Mesenchymal stem cell (in vitro differentiated cells and primary cell): ENCODE measurements around the gene HCN1.
A peak's percentile ranks its signal among the peaks of the same experiment; 100 is the strongest.

Experiments used
- DNase-seq: peaks from one replicate; pipeline ENCODE4 v3.0.0-alpha.2; 2013
- H2AFZ ChIP-seq: one replicate; pipeline ENCODE4 v1.6.1; 2013; ENCODE audit warnings: low read depth, mild to moderate bottlenecking, control low read depth, inconsistent platforms, low read length, moderate library complexity
- H2AK5ac ChIP-seq: 2 replicates; pipeline ENCODE4 v1.6.1; 2013; ENCODE audit warnings: low read length, moderate library complexity, mild to moderate bottlenecking, inconsistent platforms; ENCODE audit not compliant: severe bottlenecking
- H2BK120ac ChIP-seq: one replicate; pipeline ENCODE4 v1.6.1; 2013; ENCODE audit warnings: low read depth, mild to moderate bottlenecking, inconsistent platforms, low read length, moderate library complexity
- H2BK12ac ChIP-seq, 2 experiments: one replicate each; pipeline ENCODE4 v1.6.1; 2013; ENCODE audit warnings: inconsistent platforms in 2 of 2, low read length in 2 of 2, mild to moderate bottlenecking in 2 of 2, moderate library complexity in 2 of 2, control low read depth in 1 of 2
- H2BK15ac ChIP-seq: one replicate; pipeline ENCODE4 v1.6.1; 2013; ENCODE audit warnings: mild to moderate bottlenecking, low read depth, inconsistent platforms; ENCODE audit not compliant: poor library complexity, severe bottlenecking
- H2BK5ac ChIP-seq: 2 replicates; pipeline ENCODE4 v1.6.1; 2013; ENCODE audit warnings: low read depth, mild to moderate bottlenecking, low read length, control low read depth, inconsistent platforms; ENCODE audit not compliant: poor library complexity, severe bottlenecking
- H3K14ac ChIP-seq, 2 experiments: one replicate each; pipeline ENCODE4 v1.6.1; 2013; ENCODE audit warnings: inconsistent platforms in 2 of 2, low read length in 2 of 2, control low read depth in 1 of 2, mild to moderate bottlenecking in 1 of 2, moderate library complexity in 1 of 2
- H3K18ac ChIP-seq, 2 experiments: one replicate each; pipeline ENCODE4 v1.6.1; 2013; ENCODE audit warnings: inconsistent platforms in 2 of 2, low read length in 2 of 2, control low read depth in 1 of 2, low read depth in 1 of 2, mild to moderate bottlenecking in 1 of 2
- H3K23ac ChIP-seq, 2 experiments: one replicate each; pipeline ENCODE4 v1.6.1; 2013; ENCODE audit warnings: inconsistent platforms in 2 of 2, low read length in 2 of 2, mild to moderate bottlenecking in 2 of 2, moderate library complexity in 2 of 2, control low read depth in 1 of 2
- H3K27ac ChIP-seq: 2 replicates; pipeline ENCODE4 v1.5.1; 2013; ENCODE audit warnings: mild to moderate bottlenecking, moderate library complexity, low read length, control low read depth, inconsistent platforms; ENCODE audit not compliant: poor library complexity, severe bottlenecking
- H3K27me3 ChIP-seq, 2 experiments: 2 replicates each; pipeline versions ENCODE4 v1.6.1 to v1.7.0; 2013; ENCODE audit warnings: low read length in 2 of 2, mild to moderate bottlenecking in 2 of 2, moderate library complexity in 2 of 2, control low read depth in 1 of 2, inconsistent platforms in 1 of 2; ENCODE audit not compliant: control insufficient read depth in 1 of 2, insufficient read depth in 1 of 2
- H3K36me3 ChIP-seq, 2 experiments: 2 replicates each; pipeline versions ENCODE4 v1.6.1 to v1.7.0; 2013; ENCODE audit warnings: low read length in 2 of 2, control low read depth in 1 of 2, inconsistent platforms in 1 of 2, low read depth in 1 of 2, mild to moderate bottlenecking in 1 of 2; ENCODE audit not compliant: insufficient read depth in 2 of 2, control insufficient read depth in 1 of 2
- H3K4ac ChIP-seq, 2 experiments: one replicate each; pipeline ENCODE4 v1.6.1; 2013; ENCODE audit warnings: inconsistent platforms in 2 of 2, low read length in 2 of 2, mild to moderate bottlenecking in 2 of 2, moderate library complexity in 2 of 2, control low read depth in 1 of 2, low read depth in 1 of 2
- H3K4me1 ChIP-seq: 2 replicates; pipeline ENCODE4 v1.6.1; 2013; ENCODE audit warnings: low read depth, low read length, control low read depth; ENCODE audit not compliant: control insufficient read depth, insufficient read depth
- H3K4me2 ChIP-seq: 2 replicates; pipeline ENCODE4 v1.6.1; 2013; ENCODE audit warnings: low read length, mild to moderate bottlenecking, inconsistent platforms; ENCODE audit not compliant: poor library complexity, severe bottlenecking
- H3K4me3 ChIP-seq, 2 experiments: 2 replicates each; pipeline versions ENCODE4 v1.5.1 to v1.7.0; 2013; ENCODE audit warnings: low read length in 2 of 2, mild to moderate bottlenecking in 2 of 2, control low read depth in 1 of 2, low read depth in 1 of 2; ENCODE audit not compliant: insufficient read depth in 1 of 2
- H3K79me1 ChIP-seq: replicated peaks from 2 replicates; pipeline ENCODE4 v1.6.1; 2013; ENCODE audit warnings: mild to moderate bottlenecking, control low read depth, low read length, inconsistent platforms; ENCODE audit not compliant: poor library complexity, severe bottlenecking
- H3K9ac ChIP-seq: 2 replicates; pipeline ENCODE4 v1.7.0; 2013; ENCODE audit warnings: mild to moderate bottlenecking, low read length, moderate library complexity
- H3K9me3 ChIP-seq: 2 replicates; pipeline ENCODE4 v1.7.0; 2013; ENCODE audit warnings: mild to moderate bottlenecking, low read length; ENCODE audit not compliant: control insufficient read depth
- H4K8ac ChIP-seq: one replicate; pipeline ENCODE4 v1.6.1; 2013; ENCODE audit warnings: inconsistent platforms, mild to moderate bottlenecking, low read length, moderate library complexity
- H4K91ac ChIP-seq: one replicate; pipeline ENCODE4 v1.6.1; 2013; ENCODE audit warnings: mild to moderate bottlenecking, low read length, inconsistent platforms
- WGBS: methylation state at CpG from one replicate; pipeline ENCODE4 v1.1.7; 2013; ENCODE audit warnings: mixed read lengths; 5-methylcytosine and 5-hydroxymethylcytosine counted together

Gene HCN1

GRCh38 chr5:45440466-45440865, 255.7 kb downstream of the HCN1 start:
- Histone ChIP-seq H4K8ac (no peak overlapping the region), H3K18ac (no peak overlapping the region), H2AK5ac (no peak overlapping the region), H3K79me1 (no peaks in the 10 kb centered on the region), H3K4ac (no peak overlapping the region), H3K36me3 (no peaks in the 10 kb centered on the region), H3K4me1 (no peaks in the 10 kb centered on the region), H3K23ac (no peak overlapping the region), H2BK12ac (peak overlapping the region in 1 of 2 experiments; percentile 28), H3K9me3 (no peaks in the 10 kb centered on the region), H3K4me3 (no peak overlapping the region), H3K27me3 (no peaks in the 10 kb centered on the region), H2BK5ac (no peak overlapping the region), H3K4me2 (no peak overlapping the region), H2BK15ac (no peak overlapping the region), H3K27ac (no peak overlapping the region), H2BK120ac (no peak overlapping the region), H3K14ac (no peak overlapping the region), H4K91ac (no peak overlapping the region), H2AFZ (no peak overlapping the region), H3K9ac (no peak overlapping the region)
- no peak for DNase-seq
- WGBS, result 50% methylated on average over 1 of the region's 1 CpG

DNA sequence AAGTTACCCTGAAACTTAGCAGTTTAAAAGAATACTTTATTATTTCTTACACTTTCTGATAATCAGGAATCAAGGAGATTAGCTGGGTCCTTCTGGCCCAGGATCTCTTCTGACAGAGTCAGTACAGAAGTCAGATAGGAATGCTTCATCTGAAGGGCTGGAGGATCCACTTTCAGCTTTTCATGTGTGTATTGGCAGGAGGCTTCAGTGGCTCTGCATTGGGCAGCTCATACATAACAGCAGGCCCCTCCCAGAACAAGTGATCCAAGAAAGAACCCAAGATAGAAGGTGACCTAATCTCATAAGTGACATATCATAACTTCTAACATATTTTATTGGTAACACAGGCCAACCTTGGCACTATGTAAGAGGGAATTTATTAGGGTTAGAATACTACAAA, 258.4 kb downstream of the HCN1 start:
- Histone ChIP-seq H3K23ac (no peak overlapping the region), H3K36me3 (no peaks in the 10 kb centered on the region), H3K18ac (no peak overlapping the region), H3K27ac (no peak overlapping the region), H3K4ac (no peak overlapping the region), H3K14ac (no peak overlapping the region), H2BK120ac (no peak overlapping the region), H3K4me3 (no peak overlapping the region), H3K4me2 (no peak overlapping the region), H2BK5ac (no peak overlapping the region), H2BK12ac (no peak overlapping the region), H3K9me3 (peaks cover 4% of the 10 kb centered on the region), H3K27me3 (no peaks in the 10 kb centered on the region), H3K9ac (no peak overlapping the region), H2AK5ac (no peak overlapping the region), H4K91ac (no peak overlapping the region), H2BK15ac (no peak overlapping the region), H4K8ac (no peak overlapping the region), H3K79me1 (no peaks in the 10 kb centered on the region), H2AFZ (no peak overlapping the region), H3K4me1 (no peaks in the 10 kb centered on the region)
- no peak for DNase-seq

- Histone ChIP-seq H3K4ac (no peak overlapping the region), H3K79me1 (no peaks in the 10 kb centered on the region), H3K27me3 (no peaks in the 10 kb centered on the region), H2AFZ (no peak overlapping the region), H3K4me1 (no peaks in the 10 kb centered on the region), H3K23ac (no peak overlapping the region), H3K4me2 (no peak overlapping the region), H4K91ac (no peak overlapping the region), H3K27ac (no peak overlapping the region), H3K18ac (no peak overlapping the region), H2BK12ac (no peak overlapping the region), H3K9ac (no peak overlapping the region), H2BK15ac (no peak overlapping the region), H4K8ac (no peak overlapping the region), H3K9me3 (no peaks in the 10 kb centered on the region), H3K36me3 (no peaks in the 10 kb centered on the region), H3K14ac (no peak overlapping the region), H2AK5ac (no peak overlapping the region), H2BK5ac (no peak overlapping the region), H2BK120ac (no peak overlapping the region), H3K4me3 (no peak overlapping the region)
- DNase-seq, result no peak
- WGBS, result no CpG with 5 or more reads among the region's 2 CpGs
Measured at GRCh38 chr5:45417285-45417998, 278.7 kb downstream of the HCN1 start.

DNA sequence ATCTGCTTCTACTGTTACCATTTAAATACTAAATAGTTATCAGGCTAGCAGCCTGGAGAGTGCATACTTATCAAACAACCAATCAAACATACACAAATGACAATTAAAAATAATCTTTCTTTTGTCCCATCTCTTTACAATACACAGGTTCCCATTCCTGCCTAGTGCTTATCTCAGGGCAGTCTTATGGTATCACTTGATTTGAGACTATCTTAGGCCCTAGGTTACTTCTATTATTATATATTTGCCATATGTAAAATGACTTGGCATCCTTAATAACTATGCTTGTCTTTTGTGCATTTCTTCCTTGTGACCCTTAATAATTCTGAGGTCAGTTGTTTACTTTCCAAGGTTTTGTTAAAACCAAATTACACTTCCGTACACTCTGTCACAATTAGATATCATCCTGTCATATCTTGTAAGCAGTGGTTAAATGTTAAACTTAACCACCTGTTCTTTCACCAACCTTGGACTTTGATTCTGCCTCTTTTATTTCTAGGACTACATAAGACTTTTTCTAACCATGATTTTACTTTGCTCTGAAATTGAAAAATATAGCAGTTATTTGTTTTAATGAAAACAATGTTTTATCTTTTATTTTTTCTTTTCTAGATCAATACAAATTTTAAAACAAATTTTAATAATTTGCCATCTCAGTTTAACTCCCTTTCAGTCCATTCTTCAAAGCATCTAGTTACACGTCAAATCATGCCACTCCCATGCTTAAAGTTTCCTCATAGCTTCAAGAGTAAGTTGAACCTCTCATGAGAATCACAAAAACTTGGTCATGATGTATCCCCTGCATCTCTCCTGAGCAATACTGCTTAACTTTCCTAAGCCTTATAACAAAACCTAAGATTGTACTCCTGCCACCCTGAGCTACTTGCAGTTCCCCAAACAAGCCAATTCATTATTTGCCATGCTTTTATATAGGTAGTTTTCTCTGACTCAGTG, 281.3 kb downstream of the HCN1 start:
- Histone ChIP-seq H3K36me3 (no peaks in the 10 kb centered on the region), H3K4me3 (no peak overlapping the region), H3K9me3 (no peaks in the 10 kb centered on the region), H4K91ac (no peak overlapping the region), H4K8ac (no peak overlapping the region), H3K4me1 (no peaks in the 10 kb centered on the region), H2BK12ac (no peak overlapping the region), H2AK5ac (no peak overlapping the region), H2AFZ (no peak overlapping the region), H3K14ac (no peak overlapping the region), H2BK5ac (no peak overlapping the region), H3K4ac (no peak overlapping the region), H3K4me2 (no peak overlapping the region), H2BK120ac (no peak overlapping the region), H2BK15ac (no peak overlapping the region), H3K18ac (no peak overlapping the region), H3K23ac (no peak overlapping the region), H3K79me1 (no peaks in the 10 kb centered on the region), H3K9ac (no peak overlapping the region), H3K27me3 (no peaks in the 10 kb centered on the region), H3K27ac (no peak overlapping the region)
- no peak for DNase-seq
- WGBS, result 92% methylated on average over 2 of the region's 2 CpGs
